HepG2 (cell line): ENCODE data around the gene PPM1H. TPM values are rescaled to one million over a fixed set of nuclear protein-coding genes. Genes with fewer than 3 reads are reported as not detected.

ENCODE experiments used
- E2F2 ChIP-seq: sonication (generic); formaldehyde crosslinking; IDR thresholded peaks from 2 replicates; pipeline ENCODE4 v1.4.0; 2020; ENCODE audit warnings: missing genetic modification reagents, borderline replicate concordance
- FOXP4 ChIP-seq: sonication (generic); formaldehyde crosslinking; IDR thresholded peaks from 2 replicates; pipeline ENCODE4 v1.4.0; 2020; ENCODE audit warnings: missing genetic modification reagents
- JARID2 ChIP-seq: sonication (generic); formaldehyde crosslinking; IDR thresholded peaks from 2 replicates; pipeline ENCODE4 v1.8.1; 2023; ENCODE audit warnings: missing genetic modification reagents, inconsistent platforms; ENCODE audit not compliant: insufficient replicate concordance
- KIAA2018 ChIP-seq: sonication (generic); formaldehyde crosslinking; IDR thresholded peaks from 2 replicates; pipeline ENCODE4 v1.5.0; 2020; ENCODE audit warnings: mild to moderate bottlenecking, missing genetic modification reagents, borderline replicate concordance
- NFKBIZ ChIP-seq: IDR thresholded peaks from 2 replicates; pipeline ENCODE4 v1.6.1; 2018; ENCODE audit warnings: missing genetic modification reagents, missing compliant biosample characterization
- NR2F2 ChIP-seq: IDR thresholded peaks from 2 replicates; pipeline ENCODE4 v1.6.1; 2012; ENCODE audit warnings: low read depth, inconsistent platforms, borderline replicate concordance
- SCMH1 ChIP-seq: sonication (generic); formaldehyde crosslinking; IDR thresholded peaks from 2 replicates; pipeline ENCODE4 v1.9.0; 2021; ENCODE audit warnings: missing genetic modification reagents, mild to moderate bottlenecking, borderline replicate concordance
- SOX13 ChIP-seq, 3 experiments: fragments of 450-650 bp in 1 of 3; sonication (generic) in 1 of 3; formaldehyde crosslinking in 1 of 3; IDR thresholded peaks in 2 of 3; conservative IDR thresholded peaks in 1 of 3; 2 replicates each; pipeline versions ENCODE4 v1.5.0 to v1.6.1; 2016 to 2020; ENCODE audit warnings: antibody characterized with exemption in 1 of 3, mild to moderate bottlenecking in 1 of 3, missing compliant biosample characterization in 1 of 3, missing genetic modification reagents in 1 of 3, moderate library complexity in 1 of 3
- SOX5 ChIP-seq: IDR thresholded peaks from 2 replicates; pipeline ENCODE4 v1.6.1; 2016; ENCODE audit warnings: borderline replicate concordance
- ZHX1 ChIP-seq: sonication (generic); formaldehyde crosslinking; IDR thresholded peaks from 2 replicates; pipeline ENCODE4 v1.8.1; 2022; ENCODE audit warnings: low read depth, mild to moderate bottlenecking, missing genetic modification reagents
- ZNF230 ChIP-seq: sonication (generic); formaldehyde crosslinking; IDR thresholded peaks from 2 replicates; pipeline ENCODE4 v1.4.0; 2020; ENCODE audit warnings: mild to moderate bottlenecking, missing genetic modification reagents
- ZNF512 ChIP-seq: sonication (generic); formaldehyde crosslinking; IDR thresholded peaks from 2 replicates; pipeline ENCODE4 v1.4.0; 2020; ENCODE audit warnings: mild to moderate bottlenecking, missing genetic modification reagents
- polyA plus RNA-seq, 8 experiments: library from polyadenylated mRNA; depleted of rRNA in 3 of 8; stranded (reverse) in 7 of 8; unstranded in 1 of 8; fragments of >200 nt; fragmentation: Illumina TruSeq in 4 of 8; extraction: Trizol in 4 of 8; gene quantifications; 2 replicates each; pipeline versions ENCODE4 v1.2.1 to v1.2.3, GENCODE V29; 2011 to 2016; ENCODE audit warnings: low read depth in 4 of 8, missing spikeins in 1 of 8, mixed read lengths in 1 of 8; ENCODE audit not compliant: insufficient read depth in 1 of 8
- total RNA-seq, 5 experiments: library from RNA; depleted of rRNA; stranded (reverse); fragments of >200 nt; fragmentation: Illumina TruSeq; extraction: Trizol; gene quantifications; 2 replicates each; pipeline ENCODE4 v1.2.3, GENCODE V29; 2016; ENCODE audit warnings: low read depth in 1 of 5

PPM1H gene
- total and polyA plus RNA-seq, 2 of the 13 experiments (the other 11 are each of a cell fraction or from before 2014, with no cell fraction given), result 29.1 to 38.1 TPM

- TF ChIP-seq SOX13 (IDR thresholded peaks at IDR 0.05) (no peak), SOX13 (CRISPR knock-in tag; conservative IDR thresholded peaks at IDR 0.05 in 1 of 2, IDR thresholded peaks at IDR 0.05 in 1 of 2) (peak in 1 of 2 experiments; percentile 16; a peak in 1 of 4 replicates), ZHX1 (CRISPR knock-in tag) (no peak), ZNF230 (CRISPR knock-in tag) (no peak), SCMH1 (CRISPR knock-in tag) (no peak), E2F2 (CRISPR knock-in tag) (no peak), NR2F2 (no peak), JARID2 (CRISPR knock-in tag) (no peak), NFKBIZ (CRISPR knock-in tag) (no peak), KIAA2018 (CRISPR knock-in tag) (no peak), SOX5 (CRISPR knock-in tag) (0 out of 2 replicates have a peak, but pooled peaks have one; percentile 26), FOXP4 (0 out of 2 replicates have a peak, but pooled peaks have one; percentile 20), ZNF512 (CRISPR knock-in tag) (no peak)
Observed at GRCh38 chr12:62701492-62701891, 233.5 kb downstream of the PPM1H start (continued).
